ENCODE results near the gene ATP1B4. TPM values are rescaled to one million over a fixed set of nuclear protein-coding genes. Genes with fewer than 3 reads are reported as not detected.

ATP1B4 gene
- total RNA-seq, 1 experiment from 2014 or later: not detected

DNA sequence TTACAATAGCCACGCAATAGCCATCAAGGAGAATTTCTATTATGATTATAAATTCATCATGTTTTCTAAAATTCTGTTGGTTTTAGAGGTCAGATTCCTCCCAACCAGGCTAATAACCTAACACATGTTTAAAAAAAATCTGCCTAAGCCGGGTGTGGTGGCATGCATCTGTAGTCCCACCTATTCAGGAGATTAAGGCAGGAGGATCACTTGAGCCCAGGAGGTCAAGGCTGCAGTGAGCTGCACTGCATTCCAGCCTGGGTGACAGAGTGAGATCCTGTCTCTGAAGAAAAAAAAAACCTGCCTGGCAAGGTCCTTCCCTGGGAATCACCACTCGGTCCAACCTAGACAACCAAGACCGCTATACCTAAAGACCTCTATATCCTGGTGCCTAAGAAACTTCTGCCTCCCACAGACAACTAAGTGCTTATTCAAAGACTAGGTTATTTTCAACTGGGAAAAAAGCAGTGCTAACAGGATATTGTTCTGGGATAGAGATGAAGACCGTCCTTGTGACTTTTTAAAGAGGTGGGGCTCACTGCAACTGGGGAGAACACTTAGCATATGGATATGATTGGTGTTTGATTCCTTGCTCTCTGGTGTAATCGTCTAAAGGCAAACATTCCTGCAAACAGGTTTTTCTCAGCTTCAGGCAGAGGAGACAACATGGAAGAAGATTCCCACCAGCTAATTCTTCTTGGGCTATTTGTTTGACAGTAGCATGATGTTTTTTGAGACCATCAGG, 18.2 kb downstream of the ATP1B4 start:
- intact Hi-C loops (cut with micrococcal nuclease): no loop called here
- TF ChIP-seq, protein P1, sequence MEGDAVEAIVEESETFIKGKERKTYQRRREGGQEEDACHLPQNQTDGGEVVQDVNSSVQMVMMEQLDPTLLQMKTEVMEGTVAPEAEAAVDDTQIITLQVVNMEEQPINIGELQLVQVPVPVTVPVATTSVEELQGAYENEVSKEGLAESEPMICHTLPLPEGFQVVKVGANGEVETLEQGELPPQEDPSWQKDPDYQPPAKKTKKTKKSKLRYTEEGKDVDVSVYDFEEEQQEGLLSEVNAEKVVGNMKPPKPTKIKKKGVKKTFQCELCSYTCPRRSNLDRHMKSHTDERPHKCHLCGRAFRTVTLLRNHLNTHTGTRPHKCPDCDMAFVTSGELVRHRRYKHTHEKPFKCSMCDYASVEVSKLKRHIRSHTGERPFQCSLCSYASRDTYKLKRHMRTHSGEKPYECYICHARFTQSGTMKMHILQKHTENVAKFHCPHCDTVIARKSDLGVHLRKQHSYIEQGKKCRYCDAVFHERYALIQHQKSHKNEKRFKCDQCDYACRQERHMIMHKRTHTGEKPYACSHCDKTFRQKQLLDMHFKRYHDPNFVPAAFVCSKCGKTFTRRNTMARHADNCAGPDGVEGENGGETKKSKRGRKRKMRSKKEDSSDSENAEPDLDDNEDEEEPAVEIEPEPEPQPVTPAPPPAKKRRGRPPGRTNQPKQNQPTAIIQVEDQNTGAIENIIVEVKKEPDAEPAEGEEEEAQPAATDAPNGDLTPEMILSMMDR (IDR thresholded peaks at IDR 0.05; ENCODE audit: unreplicated experiment): no peak
- BruUV-seq (replicated peaks): no TSS peak

DNA sequence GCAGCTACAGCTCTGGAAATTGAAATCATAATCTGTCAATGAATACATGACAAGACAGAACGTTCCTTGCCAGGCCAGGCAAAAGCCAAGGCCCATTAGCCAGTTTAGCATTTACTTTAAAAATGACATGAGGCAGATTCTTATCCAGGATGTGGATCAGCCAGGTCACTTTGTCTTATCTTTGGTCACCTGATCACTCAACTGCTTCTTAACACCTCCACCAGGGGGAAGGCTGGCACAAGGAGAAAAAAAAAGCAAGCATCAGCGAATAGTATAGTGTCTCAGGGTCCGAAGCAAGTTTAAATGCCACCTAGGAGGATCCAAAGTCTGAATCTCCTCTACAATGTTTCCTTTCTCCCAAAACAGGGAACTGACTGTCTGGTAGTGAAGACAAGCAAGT, 18.8 kb downstream of the ATP1B4 start:
- Mint-ChIP-seq H3K9me3 (ENCODE audit: unreplicated experiment) (no peaks in the 10 kb centered on the region), H3K36me3 (ENCODE audit: insufficient read depth, unreplicated experiment) (no peaks in the 10 kb centered on the region), H3K27me3 (ENCODE audit: insufficient read depth, unreplicated experiment) (peaks cover 51% of the 10 kb centered on the region), H3K4me3 (ENCODE audit: unreplicated experiment) (no peak overlapping the region), H3K27ac (ENCODE audit: low read depth, unreplicated experiment) (no peak overlapping the region), H3K4me1 (ENCODE audit: insufficient read depth, unreplicated experiment) (no peaks in the 10 kb centered on the region)
- TF ChIP-seq, protein P1 (IDR thresholded peaks at IDR 0.05; ENCODE audit: unreplicated experiment): peak; percentile 42
- CTCF ChIA-PET: interaction anchor here (0.6 to 2.2 kb wide), 19 partner anchors 8 to 390 kb away, joined by 3 to 13 read pairs (median 4); no protein-coding TSS in a partner anchor
- POLR2A ChIA-PET: interaction anchor here (0.6 to 1.1 kb wide), 4 partner anchors 77 to 1287 kb away, joined by 3 to 4 read pairs (median 4); no protein-coding TSS in a partner anchor
- peak; percentile 68 for DNase-seq (ENCODE audit: unreplicated experiment)
- no TSS peak for BruUV-seq (replicated peaks)
- intact Hi-C loops (cut with micrococcal nuclease): no loop called here

More for the DNA sequence above, 18.2 kb downstream of the ATP1B4 start:
- Mint-ChIP-seq H3K36me3 (ENCODE audit: insufficient read depth, unreplicated experiment) (no peaks in the 10 kb centered on the region), H3K4me3 (ENCODE audit: unreplicated experiment) (no peak overlapping the region), H3K27ac (ENCODE audit: low read depth, unreplicated experiment) (no peak overlapping the region), H3K9me3 (ENCODE audit: unreplicated experiment) (no peaks in the 10 kb centered on the region), H3K27me3 (ENCODE audit: insufficient read depth, unreplicated experiment) (peaks cover 51% of the 10 kb centered on the region), H3K4me1 (ENCODE audit: insufficient read depth, unreplicated experiment) (no peaks in the 10 kb centered on the region)
- DNase-seq (ENCODE audit: unreplicated experiment): no peak
- CTCF ChIA-PET: interaction anchor here (0.6 to 2.2 kb wide), 8 partner anchors 9 to 240 kb away, joined by 3 to 13 read pairs (median 3); no protein-coding TSS in a partner anchor
- POLR2A ChIA-PET: interaction anchor here (1.1 kb wide), 1 partner anchor 129 kb away, joined by 3 read pairs; no protein-coding TSS in a partner anchor

DNA sequence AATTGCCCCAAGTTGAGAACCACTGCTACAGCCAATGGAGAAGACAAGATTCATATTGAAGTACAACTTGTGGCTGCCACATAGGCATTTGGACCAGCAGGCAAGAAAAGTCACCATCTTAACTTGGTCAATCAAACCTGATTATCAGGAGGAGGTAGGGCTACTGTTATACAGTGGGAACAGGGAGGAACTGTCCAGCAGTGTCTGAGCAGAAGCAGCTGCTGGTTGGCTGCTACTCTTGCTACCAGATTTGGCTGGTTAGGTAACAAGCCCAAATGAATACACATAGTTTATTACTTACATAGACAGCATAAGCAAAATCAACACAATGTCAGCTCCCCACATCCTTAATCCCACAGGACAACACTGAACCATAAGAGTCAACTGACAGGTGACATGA, 39.4 kb downstream of the ATP1B4 start:
- intact Hi-C loops (cut with micrococcal nuclease): no loop called here
- TF ChIP-seq, protein P1 (IDR thresholded peaks at IDR 0.05; ENCODE audit: unreplicated experiment): no peak
- no peaks in the 10 kb centered on the region for H3K4me1 Mint-ChIP-seq (ENCODE audit: insufficient read depth, unreplicated experiment)
- BruUV-seq (replicated peaks): no TSS peak
- no peaks in the 10 kb centered on the region for H3K9me3 Mint-ChIP-seq (ENCODE audit: unreplicated experiment)
- H3K27ac Mint-ChIP-seq (ENCODE audit: low read depth, unreplicated experiment): no peak overlapping the region
- peaks cover 51% of the 10 kb centered on the region for H3K27me3 Mint-ChIP-seq (ENCODE audit: insufficient read depth, unreplicated experiment)
- CTCF ChIA-PET: no interaction called here
- no peak overlapping the region for H3K4me3 Mint-ChIP-seq (ENCODE audit: unreplicated experiment)
- POLR2A ChIA-PET: no interaction called here
- no peaks in the 10 kb centered on the region for H3K36me3 Mint-ChIP-seq (ENCODE audit: insufficient read depth, unreplicated experiment)
- DNase-seq (ENCODE audit: unreplicated experiment): peak; percentile 2

DNA sequence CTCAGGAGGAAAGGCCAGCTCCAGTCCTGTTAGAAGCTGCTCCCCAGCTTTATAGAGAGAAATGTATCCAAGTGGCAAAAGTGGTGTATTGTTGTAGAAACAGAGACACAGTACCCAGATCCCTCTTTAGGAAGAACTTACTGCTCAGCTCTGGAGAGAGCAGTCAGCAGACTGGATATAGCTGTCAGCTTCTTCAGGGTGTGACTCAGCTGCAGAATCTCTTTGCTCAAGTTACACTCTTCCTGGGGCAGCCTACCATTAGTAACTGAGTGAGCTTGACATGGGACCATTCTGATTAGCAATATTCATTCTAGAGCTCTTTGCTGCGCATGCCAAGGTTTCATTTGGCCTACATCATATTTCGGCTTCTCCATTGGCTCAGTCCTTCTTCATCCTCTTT, 40.5 kb downstream of the ATP1B4 start:
- Mint-ChIP-seq H3K4me1 (ENCODE audit: insufficient read depth, unreplicated experiment) (no peaks in the 10 kb centered on the region), H3K9me3 (ENCODE audit: unreplicated experiment) (no peaks in the 10 kb centered on the region), H3K4me3 (ENCODE audit: unreplicated experiment) (no peak overlapping the region), H3K36me3 (ENCODE audit: insufficient read depth, unreplicated experiment) (no peaks in the 10 kb centered on the region), H3K27ac (ENCODE audit: low read depth, unreplicated experiment) (no peak overlapping the region), H3K27me3 (ENCODE audit: insufficient read depth, unreplicated experiment) (peaks cover 56% of the 10 kb centered on the region)
- peak; percentile 1 for DNase-seq (ENCODE audit: unreplicated experiment)
- ChIA-PET CTCF (no interaction called here), POLR2A (no interaction called here)
- BruUV-seq (replicated peaks): no TSS peak
- TF ChIP-seq, protein P1 (IDR thresholded peaks at IDR 0.05; ENCODE audit: unreplicated experiment): no peak
- intact Hi-C loops (cut with micrococcal nuclease): no loop called here
